SK-N-SH treated with all-trans-retinoic acid at 6 μM for 48 hours (cell line): ENCODE results near the gene CGRRF1.

Experiments
- ATAC-seq: fragments of 200-7000 bp; cut with Tn5 transposase; 3 replicates; pipeline ENCODE4 v1.9.1; 2020; ENCODE audit warnings: mild to moderate bottlenecking, moderate library complexity
- ARNTL ChIP-seq: fragments of 450-650 bp; formaldehyde crosslinking; IDR thresholded peaks from 2 replicates; pipeline ENCODE4 v1.5.0; 2020; ENCODE audit warnings: low read depth, mild to moderate bottlenecking, moderate library complexity, borderline replicate concordance
- BACH2 ChIP-seq: fragments of 250-450 bp; sonication (Bioruptor Pico); IDR thresholded peaks from 2 replicates; pipeline ENCODE4 v1.9.0; 2021; ENCODE audit warnings: mild to moderate bottlenecking, borderline replicate concordance
- CSDC2 ChIP-seq: fragments of 250-450 bp; sonication (Bioruptor Pico); IDR thresholded peaks from 2 replicates; pipeline ENCODE4 v1.5.0; 2020; ENCODE audit warnings: mild to moderate bottlenecking, moderate library complexity
- GLIS3 ChIP-seq: fragments of 250-450 bp; sonication (Bioruptor Pico); IDR thresholded peaks from 2 replicates; pipeline ENCODE4 v1.5.0; 2020; ENCODE audit warnings: mild to moderate bottlenecking, moderate library complexity
- ISL1 ChIP-seq: fragments of 250-450 bp; sonication (Bioruptor Pico); IDR thresholded peaks from 2 replicates; pipeline ENCODE4 v2.1.2; 2022; ENCODE audit warnings: mild to moderate bottlenecking, moderate library complexity
- OSR1 ChIP-seq: fragments of 250-450 bp; sonication (Bioruptor Pico); IDR thresholded peaks from 2 replicates; pipeline ENCODE4 v1.8.0; 2022; ENCODE audit warnings: moderate library complexity, mild to moderate bottlenecking, inconsistent platforms
- PPARA ChIP-seq: fragments of 250-450 bp; sonication (Bioruptor Pico); IDR thresholded peaks from 2 replicates; pipeline ENCODE4 v1.5.0; 2020; ENCODE audit warnings: mild to moderate bottlenecking, borderline replicate concordance
- RARB ChIP-seq: fragments of 250-450 bp; sonication (Bioruptor Pico); IDR thresholded peaks from 2 replicates; pipeline ENCODE4 v1.8.0; 2021; ENCODE audit warnings: mild to moderate bottlenecking, moderate library complexity
- SNAI2 ChIP-seq: fragments of 250-450 bp; sonication (Bioruptor Pico); IDR thresholded peaks from 2 replicates; pipeline ENCODE4 v1.5.0; 2020; ENCODE audit warnings: mild to moderate bottlenecking, moderate library complexity
- TCF4 ChIP-seq: fragments of 250-450 bp; sonication (Bioruptor Pico); IDR thresholded peaks from 2 replicates; pipeline ENCODE4 v1.8.0; 2021; ENCODE audit warnings: mild to moderate bottlenecking, moderate library complexity, borderline replicate concordance
- TOX ChIP-seq: fragments of 250-450 bp; sonication (Bioruptor Pico); IDR thresholded peaks from 2 replicates; pipeline ENCODE4 v1.8.0; 2021; ENCODE audit warnings: mild to moderate bottlenecking, moderate library complexity, borderline replicate concordance
- ZC3H10 ChIP-seq: fragments of 250-450 bp; sonication (Bioruptor Pico); IDR thresholded peaks from 2 replicates; pipeline ENCODE4 v1.5.1; 2021; ENCODE audit warnings: mild to moderate bottlenecking, moderate library complexity
- ZFP3 ChIP-seq: fragments of 250-450 bp; sonication (Bioruptor Pico); IDR thresholded peaks from 2 replicates; pipeline ENCODE4 v1.5.0; 2020; ENCODE audit warnings: mild to moderate bottlenecking, moderate library complexity
- ZFP30 ChIP-seq: fragments of 450-650 bp; formaldehyde crosslinking; IDR thresholded peaks from 2 replicates; pipeline ENCODE4 v1.5.0; 2022; ENCODE audit warnings: mild to moderate bottlenecking, moderate library complexity
- ZNF565 ChIP-seq: fragments of 450-650 bp; formaldehyde crosslinking; conservative IDR thresholded peaks from 2 replicates; pipeline ENCODE4 v1.5.0; 2020; ENCODE audit warnings: low read depth, mild to moderate bottlenecking, moderate library complexity
- ZNF70 ChIP-seq: fragments of 450-650 bp; formaldehyde crosslinking; IDR thresholded peaks from 2 replicates; pipeline ENCODE4 v1.5.0; 2020; ENCODE audit warnings: mild to moderate bottlenecking, moderate library complexity
- TF ChIP-seq, protein P1 (sequence below): fragments of 250-450 bp; sonication (Bioruptor Pico); IDR thresholded peaks from 2 replicates; pipeline ENCODE4 v1.5.1; 2021; ENCODE audit warnings: mild to moderate bottlenecking, moderate library complexity
- TF ChIP-seq, protein P2 (sequence below): fragments of 250-450 bp; sonication (Bioruptor Pico); IDR thresholded peaks from 2 replicates; pipeline ENCODE4 v1.8.0; 2020; ENCODE audit warnings: mild to moderate bottlenecking, moderate library complexity, borderline replicate concordance
- TF ChIP-seq, protein P3 (sequence below): fragments of 250-450 bp; sonication (Bioruptor Pico); IDR thresholded peaks from 2 replicates; pipeline ENCODE4 v1.5.1; 2020; ENCODE audit warnings: low read depth, mild to moderate bottlenecking, moderate library complexity
- TF ChIP-seq, protein P4 (sequence below): fragments of 250-450 bp; sonication (Bioruptor Pico); IDR thresholded peaks from 2 replicates; pipeline ENCODE4 v1.8.0; 2021; ENCODE audit warnings: low read depth, mild to moderate bottlenecking, moderate library complexity, borderline replicate concordance
- TF ChIP-seq, protein P5 (sequence below): fragments of 250-450 bp; sonication (Bioruptor Pico); IDR thresholded peaks from 2 replicates; pipeline ENCODE4 v1.5.0; 2020; ENCODE audit warnings: mild to moderate bottlenecking, moderate library complexity

Gene CGRRF1

DNA sequence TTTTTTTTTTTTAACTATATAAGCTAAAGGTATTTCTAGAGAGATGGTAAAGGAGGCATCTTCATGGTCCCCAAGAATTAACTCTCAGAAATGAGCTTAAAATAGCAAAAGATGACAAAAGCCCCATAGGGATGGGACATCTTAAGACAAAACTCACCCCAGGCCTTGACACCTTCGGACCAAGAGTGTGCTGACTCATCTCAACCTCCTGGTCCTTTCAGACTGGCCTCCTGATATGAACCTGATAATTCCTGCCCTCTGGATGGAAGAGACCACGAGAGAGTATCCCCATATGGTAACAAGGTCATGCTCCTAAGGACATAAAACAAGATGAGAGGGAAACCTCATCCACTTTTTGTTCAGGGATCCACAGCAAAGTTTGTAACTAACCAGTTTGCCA, 12.5 kb upstream of the CGRRF1 start:
- ATAC-seq: no peak
- TF ChIP-seq, protein P1, sequence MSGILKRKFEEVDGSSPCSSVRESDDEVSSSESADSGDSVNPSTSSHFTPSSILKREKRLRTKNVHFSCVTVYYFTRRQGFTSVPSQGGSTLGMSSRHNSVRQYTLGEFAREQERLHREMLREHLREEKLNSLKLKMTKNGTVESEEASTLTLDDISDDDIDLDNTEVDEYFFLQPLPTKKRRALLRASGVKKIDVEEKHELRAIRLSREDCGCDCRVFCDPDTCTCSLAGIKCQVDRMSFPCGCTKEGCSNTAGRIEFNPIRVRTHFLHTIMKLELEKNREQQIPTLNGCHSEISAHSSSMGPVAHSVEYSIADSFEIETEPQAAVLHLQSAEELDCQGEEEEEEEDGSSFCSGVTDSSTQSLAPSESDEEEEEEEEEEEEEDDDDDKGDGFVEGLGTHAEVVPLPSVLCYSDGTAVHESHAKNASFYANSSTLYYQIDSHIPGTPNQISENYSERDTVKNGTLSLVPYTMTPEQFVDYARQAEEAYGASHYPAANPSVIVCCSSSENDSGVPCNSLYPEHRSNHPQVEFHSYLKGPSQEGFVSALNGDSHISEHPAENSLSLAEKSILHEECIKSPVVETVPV (CRISPR knock-in tag): no peak

DNA sequence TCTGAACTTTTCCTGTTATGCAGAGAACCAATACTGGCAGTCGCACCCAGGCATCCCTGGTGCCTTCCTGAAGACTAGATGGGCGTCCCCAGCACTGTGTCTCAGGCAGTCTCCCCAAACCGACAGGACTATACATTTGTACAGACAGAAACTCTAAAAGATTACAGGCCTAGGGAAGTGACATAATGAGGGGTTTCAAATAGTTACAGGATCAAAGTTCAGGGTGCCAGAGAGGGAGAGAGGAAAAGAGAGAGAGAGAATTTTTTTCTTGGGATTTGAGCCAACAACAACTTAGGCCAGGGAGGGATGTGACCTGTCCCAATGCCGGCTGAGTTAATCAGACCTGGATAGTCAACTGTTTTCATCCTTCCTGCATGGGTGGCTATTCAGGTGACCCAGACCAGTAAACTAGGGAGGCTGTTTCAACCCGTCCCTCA, 11.6 kb upstream of the CGRRF1 start:
- ATAC-seq: no peak
- TF ChIP-seq BACH2: no peak
- TF ChIP-seq, protein P2, sequence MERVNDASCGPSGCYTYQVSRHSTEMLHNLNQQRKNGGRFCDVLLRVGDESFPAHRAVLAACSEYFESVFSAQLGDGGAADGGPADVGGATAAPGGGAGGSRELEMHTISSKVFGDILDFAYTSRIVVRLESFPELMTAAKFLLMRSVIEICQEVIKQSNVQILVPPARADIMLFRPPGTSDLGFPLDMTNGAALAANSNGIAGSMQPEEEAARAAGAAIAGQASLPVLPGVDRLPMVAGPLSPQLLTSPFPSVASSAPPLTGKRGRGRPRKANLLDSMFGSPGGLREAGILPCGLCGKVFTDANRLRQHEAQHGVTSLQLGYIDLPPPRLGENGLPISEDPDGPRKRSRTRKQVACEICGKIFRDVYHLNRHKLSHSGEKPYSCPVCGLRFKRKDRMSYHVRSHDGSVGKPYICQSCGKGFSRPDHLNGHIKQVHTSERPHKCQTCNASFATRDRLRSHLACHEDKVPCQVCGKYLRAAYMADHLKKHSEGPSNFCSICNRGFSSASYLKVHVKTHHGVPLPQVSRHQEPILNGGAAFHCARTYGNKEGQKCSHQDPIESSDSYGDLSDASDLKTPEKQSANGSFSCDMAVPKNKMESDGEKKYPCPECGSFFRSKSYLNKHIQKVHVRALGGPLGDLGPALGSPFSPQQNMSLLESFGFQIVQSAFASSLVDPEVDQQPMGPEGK: no peak
- no peak for TF ChIP-seq OSR1 (CRISPR knock-in tag)
- no peak for TF ChIP-seq ARNTL (CRISPR knock-in tag)
- TF ChIP-seq ZFP30 (CRISPR knock-in tag): no peak
- TF ChIP-seq SNAI2 (CRISPR knock-in tag): no peak
- TF ChIP-seq TCF4 (CRISPR knock-in tag): no peak
- TF ChIP-seq TOX: no peak
- no peak for TF ChIP-seq RARB (CRISPR knock-in tag)
- TF ChIP-seq ZFP3 (CRISPR knock-in tag): no peak
- no peak for TF ChIP-seq PPARA (CRISPR knock-in tag)
- TF ChIP-seq, protein P3, sequence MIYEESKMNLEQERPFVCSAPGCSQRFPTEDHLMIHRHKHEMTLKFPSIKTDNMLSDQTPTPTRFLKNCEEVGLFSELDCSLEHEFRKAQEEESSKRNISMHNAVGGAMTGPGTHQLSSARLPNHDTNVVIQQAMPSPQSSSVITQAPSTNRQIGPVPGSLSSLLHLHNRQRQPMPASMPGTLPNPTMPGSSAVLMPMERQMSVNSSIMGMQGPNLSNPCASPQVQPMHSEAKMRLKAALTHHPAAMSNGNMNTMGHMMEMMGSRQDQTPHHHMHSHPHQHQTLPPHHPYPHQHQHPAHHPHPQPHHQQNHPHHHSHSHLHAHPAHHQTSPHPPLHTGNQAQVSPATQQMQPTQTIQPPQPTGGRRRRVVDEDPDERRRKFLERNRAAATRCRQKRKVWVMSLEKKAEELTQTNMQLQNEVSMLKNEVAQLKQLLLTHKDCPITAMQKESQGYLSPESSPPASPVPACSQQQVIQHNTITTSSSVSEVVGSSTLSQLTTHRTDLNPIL (CRISPR knock-in tag): no peak
- TF ChIP-seq ZC3H10 (CRISPR knock-in tag): no peak
- TF ChIP-seq, protein P4, sequence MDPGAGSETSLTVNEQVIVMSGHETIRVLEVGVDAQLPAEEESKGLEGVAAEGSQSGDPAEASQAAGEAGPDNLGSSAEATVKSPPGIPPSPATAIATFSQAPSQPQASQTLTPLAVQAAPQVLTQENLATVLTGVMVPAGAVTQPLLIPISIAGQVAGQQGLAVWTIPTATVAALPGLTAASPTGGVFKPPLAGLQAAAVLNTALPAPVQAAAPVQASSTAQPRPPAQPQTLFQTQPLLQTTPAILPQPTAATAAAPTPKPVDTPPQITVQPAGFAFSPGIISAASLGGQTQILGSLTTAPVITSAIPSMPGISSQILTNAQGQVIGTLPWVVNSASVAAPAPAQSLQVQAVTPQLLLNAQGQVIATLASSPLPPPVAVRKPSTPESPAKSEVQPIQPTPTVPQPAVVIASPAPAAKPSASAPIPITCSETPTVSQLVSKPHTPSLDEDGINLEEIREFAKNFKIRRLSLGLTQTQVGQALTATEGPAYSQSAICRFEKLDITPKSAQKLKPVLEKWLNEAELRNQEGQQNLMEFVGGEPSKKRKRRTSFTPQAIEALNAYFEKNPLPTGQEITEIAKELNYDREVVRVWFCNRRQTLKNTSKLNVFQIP (CRISPR knock-in tag): no peak
- TF ChIP-seq ZNF70 (CRISPR knock-in tag): no peak
- TF ChIP-seq, protein P1 (CRISPR knock-in tag): no peak
- no peak for TF ChIP-seq ISL1 (CRISPR knock-in tag)
- TF ChIP-seq, all 23 proteins: peak for 0

DNA sequence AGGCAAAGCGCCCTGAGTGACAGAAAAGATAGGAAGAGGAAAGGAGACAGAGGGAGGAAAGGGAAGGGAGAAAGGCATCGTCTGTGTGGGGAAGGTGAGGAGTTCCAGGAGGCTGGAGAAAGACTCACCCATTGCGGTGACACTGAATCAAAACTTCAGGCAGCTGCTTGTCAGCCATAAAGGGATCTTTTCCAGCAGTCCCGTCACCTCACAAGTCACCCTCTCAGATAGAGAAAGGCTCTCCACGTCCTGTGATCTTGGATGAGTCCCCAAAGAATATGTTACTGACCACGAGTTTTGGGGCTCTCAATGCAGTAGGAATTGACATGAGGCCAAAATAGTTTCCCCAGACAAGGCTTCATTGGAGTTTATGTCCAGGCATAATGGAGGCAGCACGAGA, 11.1 kb upstream of the CGRRF1 start:
- ATAC-seq: no peak
- TF ChIP-seq ZC3H10 (CRISPR knock-in tag) (no peak), ZFP30 (CRISPR knock-in tag) (no peak)

DNA sequence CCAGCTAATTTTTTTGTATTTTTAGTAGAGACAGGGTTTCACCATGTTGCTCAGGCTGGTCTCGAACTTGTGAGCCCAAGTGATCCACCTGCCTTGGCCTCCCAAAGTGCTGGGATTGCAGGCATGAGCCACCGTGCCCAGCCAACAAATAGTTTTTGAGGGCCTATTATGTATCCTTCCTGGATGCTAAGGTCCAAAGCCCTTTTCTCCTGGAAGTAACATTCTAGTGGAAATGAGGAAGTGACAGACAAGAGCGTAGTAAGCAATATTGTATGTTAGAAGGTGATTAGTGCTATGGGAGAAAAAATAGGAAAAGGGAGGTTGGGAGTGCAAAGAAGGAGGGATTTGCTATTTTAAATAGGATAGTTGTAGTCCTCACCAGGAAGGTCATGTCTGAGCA, 9.0 kb upstream of the CGRRF1 start:
- no peak for ATAC-seq
- no peak for TF ChIP-seq ZFP30 (CRISPR knock-in tag)
- TF ChIP-seq PPARA (CRISPR knock-in tag): no peak
- TF ChIP-seq, protein P2: no peak
- TF ChIP-seq RARB (CRISPR knock-in tag): no peak
- TF ChIP-seq CSDC2: no peak
- TF ChIP-seq TOX: no peak
- no peak for TF ChIP-seq BACH2
- TF ChIP-seq SNAI2 (CRISPR knock-in tag): no peak
- TF ChIP-seq TCF4 (CRISPR knock-in tag): no peak
- TF ChIP-seq, protein P5, sequence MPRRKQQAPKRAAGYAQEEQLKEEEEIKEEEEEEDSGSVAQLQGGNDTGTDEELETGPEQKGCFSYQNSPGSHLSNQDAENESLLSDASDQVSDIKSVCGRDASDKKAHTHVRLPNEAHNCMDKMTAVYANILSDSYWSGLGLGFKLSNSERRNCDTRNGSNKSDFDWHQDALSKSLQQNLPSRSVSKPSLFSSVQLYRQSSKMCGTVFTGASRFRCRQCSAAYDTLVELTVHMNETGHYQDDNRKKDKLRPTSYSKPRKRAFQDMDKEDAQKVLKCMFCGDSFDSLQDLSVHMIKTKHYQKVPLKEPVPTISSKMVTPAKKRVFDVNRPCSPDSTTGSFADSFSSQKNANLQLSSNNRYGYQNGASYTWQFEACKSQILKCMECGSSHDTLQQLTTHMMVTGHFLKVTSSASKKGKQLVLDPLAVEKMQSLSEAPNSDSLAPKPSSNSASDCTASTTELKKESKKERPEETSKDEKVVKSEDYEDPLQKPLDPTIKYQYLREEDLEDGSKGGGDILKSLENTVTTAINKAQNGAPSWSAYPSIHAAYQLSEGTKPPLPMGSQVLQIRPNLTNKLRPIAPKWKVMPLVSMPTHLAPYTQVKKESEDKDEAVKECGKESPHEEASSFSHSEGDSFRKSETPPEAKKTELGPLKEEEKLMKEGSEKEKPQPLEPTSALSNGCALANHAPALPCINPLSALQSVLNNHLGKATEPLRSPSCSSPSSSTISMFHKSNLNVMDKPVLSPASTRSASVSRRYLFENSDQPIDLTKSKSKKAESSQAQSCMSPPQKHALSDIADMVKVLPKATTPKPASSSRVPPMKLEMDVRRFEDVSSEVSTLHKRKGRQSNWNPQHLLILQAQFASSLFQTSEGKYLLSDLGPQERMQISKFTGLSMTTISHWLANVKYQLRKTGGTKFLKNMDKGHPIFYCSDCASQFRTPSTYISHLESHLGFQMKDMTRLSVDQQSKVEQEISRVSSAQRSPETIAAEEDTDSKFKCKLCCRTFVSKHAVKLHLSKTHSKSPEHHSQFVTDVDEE (CRISPR knock-in tag): no peak
- TF ChIP-seq ARNTL (CRISPR knock-in tag): no peak
- TF ChIP-seq GLIS3: no peak
- no peak for TF ChIP-seq ZNF70 (CRISPR knock-in tag)
- no peak for TF ChIP-seq ZNF565 (CRISPR knock-in tag)
